Ascending aorta (tissue), 2 donors: Measurements from ENCODE around the gene LRIG1. TPM values are rescaled to one million over a fixed set of nuclear protein-coding genes. Genes with fewer than 3 reads are reported as not detected.

Source experiments
- DNase-seq, 2 donors: peaks; one replicate each; pipeline ENCODE4 v3.0.0-alpha.2; 2019; ENCODE audit warnings: low spot score in 2 of 2
- H3K27ac ChIP-seq, 2 donors: fragments of 200-600 bp; sonication (generic); one replicate each; pipeline ENCODE4 v1.5.1; 2016 to 2017; ENCODE audit warnings: mild to moderate bottlenecking in 1 of 2
- H3K27me3 ChIP-seq: fragments of 200-600 bp; sonication (generic); one replicate; pipeline ENCODE4 v1.5.1; 2017
- H3K36me3 ChIP-seq, 2 donors: fragments of 200-600 bp; sonication (generic); one replicate each; pipeline ENCODE4 v1.5.1; 2016
- H3K4me1 ChIP-seq, 2 donors: fragments of 200-600 bp; sonication (generic); one replicate each; pipeline ENCODE4 v1.5.1; 2016 to 2017; ENCODE audit warnings: mild to moderate bottlenecking in 1 of 2
- H3K4me3 ChIP-seq, 2 donors: fragments of 200-600 bp; sonication (generic); one replicate each; pipeline ENCODE4 v1.5.1; 2016 to 2017; ENCODE audit warnings: mild to moderate bottlenecking in 1 of 2
- H3K9me3 ChIP-seq, 2 donors: fragments of 200-600 bp; sonication (generic); one replicate each; pipeline ENCODE4 v1.5.1; 2016
- CTCF ChIP-seq, 3 experiments: fragments of 200-600 bp in 2 of 3; fragments of 450-650 bp in 1 of 3; sonication (generic) in 2 of 3; IDR thresholded peaks; one replicate each; pipeline ENCODE4 v1.5.1; 2016 to 2019; ENCODE audit warnings: antibody characterized with exemption in 3 of 3, mild to moderate bottlenecking in 1 of 3, moderate library complexity in 1 of 3
- intact Hi-C: fragments of 100-400 bp; cut with DNase I; formaldehyde crosslinking; loops from one replicate; pipeline ENCODE4 v1.15.1; 2023
- total RNA-seq: library from RNA; depleted of rRNA; stranded (reverse); fragments of >200 nt; gene quantifications from one replicate; pipeline ENCODE4 v1.1.0, GENCODE V29; 2016

The LRIG1 gene
- total RNA-seq, 1 donor from 2014 or later: 62.3 TPM

- DNase-seq: no peak
- intact Hi-C loops: loop anchor here (5.0 kb wide), 1 partner anchor 33 kb away; no protein-coding TSS in a partner anchor
- no peaks in the 10 kb centered on the region for H3K27me3 ChIP-seq
- H3K27ac ChIP-seq: no peak overlapping the region
- peaks cover 13 to 47% of the 10 kb centered on the region in 2 donors for H3K4me1 ChIP-seq
- H3K36me3 ChIP-seq: no peaks in the 10 kb centered on the region
- no peak for TF ChIP-seq CTCF (IDR thresholded peaks at IDR 0.05)
- no peaks in the 10 kb centered on the region for H3K9me3 ChIP-seq
- no peak overlapping the region for H3K4me3 ChIP-seq
Observed at GRCh38 chr3:66439666-66440344, 61.0 kb downstream of the LRIG1 start.

- no peak overlapping the region for H3K4me3 ChIP-seq
- H3K27me3 ChIP-seq: no peaks in the 10 kb centered on the region
- H3K4me1 ChIP-seq: peaks cover 11 to 32% of the 10 kb centered on the region in 2 donors
- TF ChIP-seq CTCF (IDR thresholded peaks at IDR 0.05): no peak
- intact Hi-C loops: no loop called here
- no peak overlapping the region for H3K27ac ChIP-seq
- no peaks in the 10 kb centered on the region for H3K36me3 ChIP-seq
- no peak for DNase-seq
- H3K9me3 ChIP-seq: no peaks in the 10 kb centered on the region
Observed at GRCh38 chr3:66438046-66438445, 62.8 kb downstream of the LRIG1 start.

- no peaks in the 10 kb centered on the region for H3K9me3 ChIP-seq
- no peaks in the 10 kb centered on the region for H3K36me3 ChIP-seq
- H3K27me3 ChIP-seq: no peaks in the 10 kb centered on the region
- intact Hi-C loops: no loop called here
- DNase-seq: no peak
- H3K4me3 ChIP-seq: no peak overlapping the region
- peaks cover 11 to 28% of the 10 kb centered on the region in 2 donors for H3K4me1 ChIP-seq
- H3K27ac ChIP-seq: no peak overlapping the region
- no peak for TF ChIP-seq CTCF (IDR thresholded peaks at IDR 0.05)
Observed at GRCh38 chr3:66437341-66437929, 63.4 kb downstream of the LRIG1 start.

- Histone ChIP-seq H3K4me1 (peaks cover under 1 to 16% of the 10 kb centered on the region in 2 donors), H3K9me3 (no peaks in the 10 kb centered on the region), H3K36me3 (no peaks in the 10 kb centered on the region), H3K27ac (peak overlapping the region in 1 of 2 donors; percentile 4), H3K27me3 (no peaks in the 10 kb centered on the region), H3K4me3 (no peak overlapping the region)
- intact Hi-C loops: no loop called here
- DNase-seq: no peak
- no peak for TF ChIP-seq CTCF (IDR thresholded peaks at IDR 0.05)
Observed at GRCh38 chr3:66435989-66436388, 64.8 kb downstream of the LRIG1 start.

GRCh38 chr3:66434726-66435125 is 66.1 kb downstream of the LRIG1 start:
- no peak for DNase-seq
- Histone ChIP-seq H3K9me3 (no peaks in the 10 kb centered on the region), H3K27me3 (no peaks in the 10 kb centered on the region), H3K36me3 (no peaks in the 10 kb centered on the region), H3K4me3 (no peak overlapping the region), H3K27ac (no peak overlapping the region), H3K4me1 (peaks cover 0 to 18% of the 10 kb centered on the region in 2 donors)
- no peak for TF ChIP-seq CTCF (IDR thresholded peaks at IDR 0.05)
- intact Hi-C loops: no loop called here
